Body of pancreas (tissue), 4 donors: Measurements from ENCODE around the gene ARHGEF4. TPM values are rescaled to one million over a fixed set of nuclear protein-coding genes. Genes with fewer than 3 reads are reported as not detected.

Source experiments
- ATAC-seq: fragments of 150-250 bp; one replicate; pipeline ENCODE4 v1.9.1; 2016
- DNase-seq, 4 donors: peaks; one replicate each; pipeline ENCODE4 v3.0.0-alpha.2; 2019
- H3K27ac ChIP-seq, 4 donors: fragments of 200-600 bp; sonication (generic); 1 replicate in 3 of 4; 2 replicates in 1 of 4; pipeline versions ENCODE4 v1.5.1 to v1.6.1; 2016 to 2019; ENCODE audit warnings: mild to moderate bottlenecking in 1 of 4, mixed read lengths in 1 of 4, moderate library complexity in 1 of 4
- H3K27me3 ChIP-seq, 2 donors: fragments of 200-600 bp; sonication (generic); one replicate each; pipeline ENCODE4 v1.6.0; 2016; ENCODE audit warnings: mild to moderate bottlenecking in 1 of 2
- H3K36me3 ChIP-seq, 2 donors: fragments of 200-600 bp; sonication (generic); replicated peaks in 1 of 2; 2 replicates each; pipeline ENCODE4 v1.5.1; 2016; ENCODE audit warnings: low read depth in 2 of 2; ENCODE audit not compliant: insufficient read depth in 1 of 2
- H3K4me1 ChIP-seq: fragments of 200-600 bp; sonication (generic); one replicate; pipeline ENCODE4 v1.6.0; 2016
- H3K4me3 ChIP-seq, 2 donors: fragments of 200-600 bp; sonication (generic); 1 replicate in 1 of 2; 2 replicates in 1 of 2; pipeline ENCODE4 v1.5.1; 2016 to 2019
- H3K9me3 ChIP-seq, 3 donors: fragments of 200-600 bp; sonication (generic); 1 replicate in 2 of 3; 2 replicates in 1 of 3; pipeline ENCODE4 v1.5.1; 2016
- POLR2A ChIP-seq, 3 donors: fragments of 450-650 bp; IDR thresholded peaks; one replicate each; pipeline ENCODE4 v1.6.1; 2016; ENCODE audit warnings: antibody characterized with exemption in 3 of 3, mild to moderate bottlenecking in 2 of 3
- WGBS, 2 donors: methylation state at CpG; one replicate each; pipeline ENCODE4 v1.1.5; 2017; 5-methylcytosine and 5-hydroxymethylcytosine counted together
- intact Hi-C: fragments of 100-400 bp; cut with DNase I; formaldehyde crosslinking; loops from one replicate; pipeline ENCODE4 v1.15.1; 2023
- total RNA-seq, 2 donors: library from RNA; depleted of rRNA; stranded (reverse); fragments of >200 nt; gene quantifications; one replicate each; pipeline ENCODE4 v1.1.0, GENCODE V29; 2016
- TF ChIP-seq, protein P1 (sequence below), 7 experiments: fragments of 450-650 bp in 4 of 7; fragments of 200-600 bp in 3 of 7; sonication (generic) in 3 of 7; IDR thresholded peaks; one replicate each; pipeline ENCODE4 v1.5.1; 2016 to 2019; ENCODE audit warnings: antibody characterized with exemption in 7 of 7

The ARHGEF4 gene
- total RNA-seq, 2 donors from 2014 or later: 28.8 to 39.9 TPM

DNA sequence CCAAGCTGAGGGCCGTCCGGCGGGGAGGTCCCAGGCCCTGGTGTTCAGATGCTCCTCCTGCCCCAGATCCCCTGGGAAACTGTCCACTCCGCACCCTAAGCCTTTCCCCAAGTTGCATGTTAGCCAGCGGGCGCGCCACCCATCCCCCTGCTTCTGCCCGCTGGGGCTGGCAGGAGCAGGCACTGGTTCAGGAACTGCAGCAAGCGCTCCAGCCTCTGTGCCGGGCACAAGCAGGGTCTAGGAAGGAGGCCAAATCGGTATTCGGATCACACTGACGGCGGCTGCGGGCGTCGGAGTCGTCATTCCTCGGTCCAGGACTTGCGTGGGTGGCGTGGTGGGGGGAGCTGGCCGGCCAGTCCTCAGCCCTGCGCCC, 202.8 kb downstream of the ARHGEF4 start:
- H3K27me3 ChIP-seq: no peaks in the 10 kb centered on the region
- no peak for ATAC-seq

DNA sequence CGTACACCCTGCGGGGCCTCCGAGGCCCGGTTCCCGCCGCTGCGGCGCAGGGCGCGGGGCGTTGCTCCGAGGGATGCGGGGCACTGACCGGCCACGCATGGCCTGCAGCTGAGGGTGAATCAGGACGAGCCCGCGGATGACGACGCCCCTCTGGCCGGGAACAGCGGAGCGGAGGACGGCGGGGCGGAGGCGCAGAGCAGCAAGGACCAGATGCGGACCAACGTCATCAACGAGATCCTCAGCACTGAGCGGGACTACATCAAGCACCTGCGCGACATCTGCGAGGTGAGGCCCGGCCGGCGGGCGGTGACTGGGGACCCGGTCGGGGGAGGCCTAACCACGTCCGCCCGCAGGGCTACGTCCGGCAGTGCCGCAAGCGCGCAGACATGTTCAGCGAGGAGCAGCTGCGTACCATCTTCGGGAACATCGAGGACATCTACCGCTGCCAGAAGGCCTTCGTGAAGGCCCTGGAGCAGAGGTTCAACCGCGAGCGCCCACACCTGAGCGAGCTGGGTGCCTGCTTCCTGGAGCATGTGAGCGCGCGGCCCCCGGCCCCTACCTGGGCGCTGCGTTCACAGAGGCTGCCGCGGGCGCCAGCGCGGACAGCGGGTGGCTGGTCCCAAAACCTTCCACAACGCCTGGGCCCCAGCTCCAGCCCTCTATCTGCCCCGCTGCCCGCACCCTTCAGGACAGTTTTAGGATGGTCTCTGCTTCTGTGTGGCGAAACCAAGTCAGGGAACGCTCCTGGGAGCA, 203.4 kb downstream of the ARHGEF4 start:
- peaks cover 34% of the 10 kb centered on the region for H3K4me1 ChIP-seq
- no peak overlapping the region for H3K4me3 ChIP-seq
- TF ChIP-seq POLR2A (IDR thresholded peaks at IDR 0.05): no peak
- TF ChIP-seq, protein P1, sequence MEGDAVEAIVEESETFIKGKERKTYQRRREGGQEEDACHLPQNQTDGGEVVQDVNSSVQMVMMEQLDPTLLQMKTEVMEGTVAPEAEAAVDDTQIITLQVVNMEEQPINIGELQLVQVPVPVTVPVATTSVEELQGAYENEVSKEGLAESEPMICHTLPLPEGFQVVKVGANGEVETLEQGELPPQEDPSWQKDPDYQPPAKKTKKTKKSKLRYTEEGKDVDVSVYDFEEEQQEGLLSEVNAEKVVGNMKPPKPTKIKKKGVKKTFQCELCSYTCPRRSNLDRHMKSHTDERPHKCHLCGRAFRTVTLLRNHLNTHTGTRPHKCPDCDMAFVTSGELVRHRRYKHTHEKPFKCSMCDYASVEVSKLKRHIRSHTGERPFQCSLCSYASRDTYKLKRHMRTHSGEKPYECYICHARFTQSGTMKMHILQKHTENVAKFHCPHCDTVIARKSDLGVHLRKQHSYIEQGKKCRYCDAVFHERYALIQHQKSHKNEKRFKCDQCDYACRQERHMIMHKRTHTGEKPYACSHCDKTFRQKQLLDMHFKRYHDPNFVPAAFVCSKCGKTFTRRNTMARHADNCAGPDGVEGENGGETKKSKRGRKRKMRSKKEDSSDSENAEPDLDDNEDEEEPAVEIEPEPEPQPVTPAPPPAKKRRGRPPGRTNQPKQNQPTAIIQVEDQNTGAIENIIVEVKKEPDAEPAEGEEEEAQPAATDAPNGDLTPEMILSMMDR (IDR thresholded peaks at IDR 0.05): no peak
- peak overlapping the region; percentile 75 to 80 (median 78) for H3K27ac ChIP-seq
- no peaks in the 10 kb centered on the region for H3K9me3 ChIP-seq
- intact Hi-C loops: no loop called here
- peak in 2 of 4 donors; percentile 26 to 35 for DNase-seq
- H3K27me3 ChIP-seq: no peaks in the 10 kb centered on the region
- no peaks in the 10 kb centered on the region for H3K36me3 ChIP-seq
- no peak for ATAC-seq
- WGBS, 2 donors: 60 to 93% methylated on average over 29 to 67 of the region's 75 CpGs

More for the DNA sequence above, 202.8 kb downstream of the ARHGEF4 start:
- 84 to 100% methylated on average over 5 to 23 of the region's 23 CpGs for WGBS, 2 donors
- H3K36me3 ChIP-seq: no peaks in the 10 kb centered on the region
- intact Hi-C loops: no loop called here
- H3K27ac ChIP-seq: no peak overlapping the region
- TF ChIP-seq POLR2A (IDR thresholded peaks at IDR 0.05): no peak
- TF ChIP-seq, protein P1 (IDR thresholded peaks at IDR 0.05): no peak
- H3K4me3 ChIP-seq: no peak overlapping the region
- no peaks in the 10 kb centered on the region for H3K9me3 ChIP-seq
- peaks cover 36% of the 10 kb centered on the region for H3K4me1 ChIP-seq
- no peak for DNase-seq

DNA sequence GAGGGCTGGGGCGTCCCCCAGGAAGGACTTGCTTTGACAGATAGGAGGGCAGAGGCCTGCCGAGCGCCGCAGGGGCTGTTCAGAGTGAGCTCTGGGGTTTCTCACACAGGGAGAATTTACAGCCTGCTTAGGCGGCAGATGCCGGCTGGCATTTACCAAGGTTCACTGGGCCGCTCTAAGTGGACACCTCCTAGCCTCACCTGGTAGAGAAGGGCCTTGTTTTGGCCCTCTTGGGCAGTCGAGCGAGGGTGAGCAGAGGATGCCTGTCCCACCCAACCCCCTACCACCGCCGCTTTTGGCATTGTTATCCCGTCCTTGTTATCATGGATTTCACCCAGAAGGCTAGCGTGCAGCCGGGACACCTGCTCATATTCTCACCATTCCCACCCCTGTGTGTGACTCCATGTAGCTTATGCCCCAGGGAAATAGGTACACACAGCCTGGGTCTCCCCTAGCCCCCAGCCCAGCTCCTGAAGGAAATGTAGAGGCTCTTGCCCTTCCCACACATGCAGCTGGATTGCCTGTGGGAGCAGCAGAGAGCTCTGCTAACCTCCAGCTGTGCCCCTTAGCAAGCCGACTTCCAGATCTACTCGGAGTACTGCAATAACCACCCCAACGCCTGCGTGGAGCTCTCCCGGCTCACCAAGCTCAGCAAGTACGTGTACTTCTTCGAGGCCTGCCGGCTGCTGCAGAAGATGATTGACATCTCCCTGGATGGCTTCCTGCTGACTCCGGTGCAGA, 204.1 kb downstream of the ARHGEF4 start:
- ATAC-seq (peak; percentile 83), DNase-seq (peak; percentile 72 to 83 (median 82))
- H3K27ac ChIP-seq: peak overlapping the region; percentile 75 to 80 (median 78)
- 13 to 22% methylated on average over 13 to 23 of the region's 23 CpGs for WGBS, 2 donors
- H3K9me3 ChIP-seq: no peaks in the 10 kb centered on the region
- no peak overlapping the region for H3K4me3 ChIP-seq
- no peaks in the 10 kb centered on the region for H3K27me3 ChIP-seq
- peak in 1 of 3 donors; percentile 50 for TF ChIP-seq POLR2A (IDR thresholded peaks at IDR 0.05)
- TF ChIP-seq, protein P1 (IDR thresholded peaks at IDR 0.05): peak in 5 of 7 experiments; percentile 8 to 43 (median 27)
- peaks cover 29% of the 10 kb centered on the region for H3K4me1 ChIP-seq
- intact Hi-C loops: no loop called here
- no peaks in the 10 kb centered on the region for H3K36me3 ChIP-seq

DNA sequence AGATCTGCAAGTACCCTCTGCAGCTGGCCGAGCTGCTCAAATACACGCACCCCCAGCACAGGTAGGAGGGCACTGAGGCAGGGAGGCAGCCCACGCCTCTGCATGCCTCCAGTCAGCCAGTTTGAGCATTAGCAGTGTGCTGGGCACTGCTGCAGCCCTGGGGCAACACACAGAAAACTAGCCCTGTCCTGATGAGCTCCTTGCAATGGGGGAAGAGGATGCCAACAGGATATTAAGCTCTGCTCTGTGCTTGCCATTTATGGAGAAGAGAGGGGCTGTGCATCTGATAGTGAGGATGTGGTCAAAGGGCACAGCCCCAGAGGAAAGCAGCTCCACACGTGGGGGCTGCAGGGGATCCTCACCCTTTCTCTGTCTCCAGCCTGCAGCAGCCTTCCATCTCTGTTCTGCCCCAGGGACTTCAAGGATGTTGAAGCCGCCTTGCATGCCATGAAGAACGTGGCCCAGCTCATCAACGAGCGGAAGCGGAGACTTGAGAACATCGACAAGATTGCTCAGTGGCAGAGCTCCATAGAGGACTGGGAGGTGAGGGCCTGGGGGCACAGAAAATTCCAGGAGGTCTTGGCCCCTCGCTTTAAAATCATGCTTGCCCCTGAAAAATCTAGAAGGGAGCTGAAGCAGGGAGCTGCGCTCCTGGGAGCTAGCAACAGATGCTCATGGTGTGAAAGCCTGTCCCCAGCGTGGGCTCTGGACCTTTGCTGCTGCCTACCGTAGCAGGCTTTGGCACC, 204.9 kb downstream of the ARHGEF4 start:
- ATAC-seq (no peak), DNase-seq (no peak)
- H3K36me3 ChIP-seq: no peaks in the 10 kb centered on the region
- peaks cover 29% of the 10 kb centered on the region for H3K4me1 ChIP-seq
- H3K27ac ChIP-seq: peak overlapping the region; percentile 75 to 80 (median 78)
- H3K9me3 ChIP-seq: no peaks in the 10 kb centered on the region
- WGBS, 2 donors: 66 to 67% methylated on average over 8 to 14 of the region's 14 CpGs
- H3K27me3 ChIP-seq: no peaks in the 10 kb centered on the region
- intact Hi-C loops: no loop called here
- TF ChIP-seq POLR2A (IDR thresholded peaks at IDR 0.05): no peak
- TF ChIP-seq, protein P1 (IDR thresholded peaks at IDR 0.05): no peak
- no peak overlapping the region for H3K4me3 ChIP-seq
